Activated effector memory CD4-positive, alpha-beta T cell treated with Interleukin-2 at 50 U/mL for 16 hours (primary cell): ENCODE results near the gene IFT20.
"Not testable (repeated sequence)": the region's sequence is repeated elsewhere in the genome, so short reads cannot be mapped to it uniquely, and the experiment has no call there.

Experiments used
- DNase-seq: peaks from one replicate; pipeline ENCODE4 v3.0.0-alpha.2; 2020

Gene IFT20

GRCh38 chr17:28306954-28307401 lies 28.3 kb downstream of the IFT20 start:
- no peak for DNase-seq

GRCh38 chr17:28298449-28298848 lies 36.8 kb downstream of the IFT20 start:
- no peak for DNase-seq

GRCh38 chr17:28295677-28296578 lies 39.3 kb downstream of the IFT20 start:
- no peak for DNase-seq

- DNase-seq = no peak
These were observed 41.3 kb downstream of the IFT20 start for GRCh38 chr17:28293994-28294393.

GRCh38 chr17:28292878-28293277 lies 42.4 kb downstream of the IFT20 start:
- DNase-seq = not testable (repeated sequence)

GRCh38 chr17:28291780-28292330 lies 43.4 kb downstream of the IFT20 start:
- DNase-seq = no peak

GRCh38 chr17:28290703-28291102 lies 44.6 kb downstream of the IFT20 start:
- DNase-seq = no peak

GRCh38 chr17:28285965-28286364 lies 49.3 kb downstream of the IFT20 start:
- DNase-seq = no peak

GRCh38 chr17:28282596-28282995 lies 52.7 kb downstream of the IFT20 start:
- no peak for DNase-seq

GRCh38 chr17:28280826-28281225 lies 54.4 kb downstream of the IFT20 start:
- no peak for DNase-seq

GRCh38 chr17:28279411-28279810 lies 55.9 kb downstream of the IFT20 start:
- DNase-seq = no peak
